Left ventricle myocardium inferior (tissue), 1 donor: ENCODE data around the gene WDR27. TPM values are rescaled to one million over a fixed set of nuclear protein-coding genes. Genes with fewer than 3 reads are reported as not detected.

Experiments used
- DNase-seq: peaks from one replicate; pipeline ENCODE4 v3.0.0-alpha.2; 2020
- H3K27ac ChIP-seq: fragments of 200-600 bp; replicated peaks from 2 replicates; pipeline ENCODE4 v1.8.0; 2021
- H3K27me3 ChIP-seq: fragments of 200-600 bp; 2 replicates; pipeline ENCODE4 v1.8.0; 2021; ENCODE audit warnings: low read depth
- H3K36me3 ChIP-seq: fragments of 200-600 bp; 2 replicates; pipeline ENCODE4 v1.8.0; 2021
- H3K4me1 ChIP-seq: fragments of 200-600 bp; 2 replicates; pipeline ENCODE4 v1.8.0; 2021
- H3K4me3 ChIP-seq: fragments of 200-600 bp; 2 replicates; pipeline ENCODE4 v1.8.0; 2021; ENCODE audit warnings: mild to moderate bottlenecking, moderate library complexity
- H3K9me3 ChIP-seq: fragments of 200-600 bp; replicated peaks from 2 replicates; pipeline ENCODE4 v1.8.0; 2021
- CTCF ChIP-seq: fragments of 200-600 bp; IDR thresholded peaks from 2 replicates; pipeline ENCODE4 v1.8.0; 2021; ENCODE audit warnings: antibody characterized with exemption, mild to moderate bottlenecking, borderline replicate concordance
- intact Hi-C: fragments of 100-400 bp; cut with micrococcal nuclease; formaldehyde crosslinking; loops from one replicate; pipeline ENCODE4 v1.11.0; 2022
- total RNA-seq: library from RNA; stranded (reverse); fragmentation: NEBNext Ultra II Directional; extraction: Animal tissue kit (Norgen Biotek cat#: 25700); gene quantifications from one replicate; pipeline ENCODE4 v1.2.1, GENCODE V29; 2021
- donor health status: DM: no; HTN: yes; CAD: no; lungs with severe emphysema.

WDR27 gene
- total RNA-seq, 1 donor from 2014 or later: 9.1 TPM

- no peak for TF ChIP-seq CTCF
- DNase-seq: no peak
- Histone ChIP-seq H3K4me3 (no peak overlapping the region), H3K27me3 (no peaks in the 10 kb centered on the region), H3K4me1 (peaks cover 10% of the 10 kb centered on the region), H3K9me3 (peaks cover 20% of the 10 kb centered on the region), H3K27ac (no peak overlapping the region), H3K36me3 (no peaks in the 10 kb centered on the region)
- intact Hi-C loops: no loop called here
These were observed 162.5 kb downstream of the WDR27 start for GRCh38 chr6:169539176-169539897.

DNA sequence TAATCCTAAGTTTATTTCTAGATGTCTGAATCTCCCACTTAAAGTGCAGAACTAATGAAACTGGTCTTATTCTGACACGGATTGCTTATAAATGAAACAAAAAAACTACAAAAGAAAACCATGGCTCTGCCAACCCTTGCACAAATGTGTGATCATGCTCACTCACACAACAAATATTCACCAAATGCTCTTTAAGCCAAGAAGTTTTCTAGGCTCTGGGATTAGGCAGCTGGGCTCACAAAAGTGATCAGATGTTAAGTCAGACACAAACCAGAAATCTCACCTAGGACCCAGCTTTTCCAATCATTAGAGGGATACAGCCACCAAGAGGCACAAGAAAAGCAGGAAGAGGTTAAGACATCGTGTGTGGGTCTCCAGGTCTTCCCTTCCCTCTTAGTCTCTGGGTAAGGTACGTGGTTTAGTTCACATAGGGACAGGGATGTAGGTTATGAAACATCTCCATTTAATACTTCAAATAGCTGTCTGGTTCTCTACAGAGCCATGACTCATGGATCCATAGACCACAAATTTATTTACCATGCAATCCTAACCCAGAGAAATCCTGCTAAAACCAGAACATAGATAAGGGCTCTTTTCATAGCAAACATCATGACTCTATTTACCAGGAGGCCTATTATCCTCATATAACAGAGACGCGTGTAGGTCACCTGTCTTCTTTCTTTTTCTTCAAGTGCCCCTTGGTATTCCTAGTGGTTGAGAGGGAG, 165.2 kb downstream of the WDR27 start:
- no peaks in the 10 kb centered on the region for H3K36me3 ChIP-seq
- intact Hi-C loops: no loop called here
- peaks cover 10% of the 10 kb centered on the region for H3K4me1 ChIP-seq
- no peak overlapping the region for H3K27ac ChIP-seq
- H3K4me3 ChIP-seq: no peak overlapping the region
- H3K9me3 ChIP-seq: peaks cover 32% of the 10 kb centered on the region
- DNase-seq: no peak
- H3K27me3 ChIP-seq: no peaks in the 10 kb centered on the region
- no peak for TF ChIP-seq CTCF

DNA sequence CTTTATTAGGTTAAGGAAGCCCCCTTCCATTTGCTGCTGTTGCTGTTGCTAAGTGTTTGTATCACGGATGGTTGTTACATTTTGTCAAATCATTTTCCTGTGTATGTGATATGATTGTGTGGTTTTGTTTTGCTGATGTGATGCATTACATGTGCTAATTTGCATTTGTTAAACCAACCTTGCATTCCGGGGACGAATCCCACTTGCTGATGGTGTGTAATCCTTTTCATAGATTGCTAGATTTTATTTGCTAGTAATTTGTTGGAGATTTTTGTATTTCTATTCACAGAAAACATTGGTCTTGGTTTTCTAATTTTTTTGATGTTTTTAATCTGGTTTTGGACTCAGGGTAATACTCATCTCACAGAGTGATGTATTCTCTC, 167.8 kb downstream of the WDR27 start:
- H3K4me1 ChIP-seq: peaks cover 4% of the 10 kb centered on the region
- H3K27ac ChIP-seq: no peak overlapping the region
- H3K27me3 ChIP-seq: no peaks in the 10 kb centered on the region
- no peak for DNase-seq
- peaks cover 32% of the 10 kb centered on the region for H3K9me3 ChIP-seq
- H3K4me3 ChIP-seq: no peak overlapping the region
- no peaks in the 10 kb centered on the region for H3K36me3 ChIP-seq
- no peak for TF ChIP-seq CTCF
- intact Hi-C loops: no loop called here

DNA sequence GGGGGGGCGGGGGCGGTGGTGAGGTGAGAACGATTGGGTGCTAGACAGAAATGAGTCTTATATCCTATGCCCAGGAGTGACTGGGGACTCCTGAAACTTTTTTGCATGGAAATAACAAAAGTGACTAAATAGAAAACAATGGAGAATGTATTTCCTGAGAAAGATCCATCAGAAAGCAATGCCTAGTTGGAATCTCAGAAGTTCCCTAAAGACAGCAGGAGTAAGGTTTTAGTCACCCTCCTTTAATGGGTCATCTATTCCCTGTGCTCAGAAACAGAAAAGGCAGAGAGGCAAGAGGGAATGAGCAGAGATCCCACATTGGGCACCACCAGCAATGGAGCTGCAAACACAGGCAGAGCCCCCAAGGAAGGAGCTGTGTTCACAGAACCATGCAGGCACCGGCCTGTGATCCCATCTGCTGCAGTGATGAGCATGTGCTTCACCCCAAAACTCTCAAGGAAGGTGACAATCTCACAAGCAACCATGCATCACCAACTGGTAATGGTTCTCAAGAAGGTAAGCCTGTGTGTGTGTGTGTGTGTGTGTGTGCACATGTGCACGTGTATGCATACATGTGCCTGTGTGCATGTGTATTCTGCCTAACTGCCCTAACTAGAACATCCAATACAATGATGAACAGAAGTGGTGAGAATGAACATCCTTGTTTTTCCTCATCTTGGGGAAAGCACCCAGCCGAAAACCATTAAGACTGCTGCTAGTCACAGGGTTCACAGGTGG, 168.4 kb downstream of the WDR27 start:
- TF ChIP-seq CTCF: no peak

DNA sequence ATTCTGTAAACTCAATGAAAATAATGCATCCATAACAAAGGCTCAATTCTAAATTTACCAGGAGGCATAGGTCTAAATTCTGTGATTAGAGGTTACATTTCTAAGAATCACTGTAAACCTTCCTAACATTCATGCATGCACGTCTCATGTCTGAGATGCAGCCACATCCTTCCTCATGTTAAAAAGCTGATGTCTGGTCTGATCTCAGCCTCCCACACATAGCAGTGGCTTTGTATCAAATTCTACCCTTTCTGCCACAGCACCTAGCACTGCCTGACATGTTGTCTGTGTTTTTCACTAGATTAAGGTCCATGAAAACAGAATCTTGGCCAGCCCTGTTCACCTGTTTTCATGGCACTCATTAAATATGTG, 171.1 kb downstream of the WDR27 start:
- TF ChIP-seq CTCF: no peak
- Histone ChIP-seq H3K4me3 (no peak overlapping the region), H3K27me3 (no peaks in the 10 kb centered on the region), H3K4me1 (no peaks in the 10 kb centered on the region), H3K36me3 (no peaks in the 10 kb centered on the region), H3K27ac (no peak overlapping the region), H3K9me3 (peaks cover 22% of the 10 kb centered on the region)
- intact Hi-C loops: no loop called here
- no peak for DNase-seq

More for the DNA sequence above, 168.4 kb downstream of the WDR27 start:
- Histone ChIP-seq H3K27me3 (no peaks in the 10 kb centered on the region), H3K4me1 (no peaks in the 10 kb centered on the region), H3K36me3 (no peaks in the 10 kb centered on the region), H3K27ac (no peak overlapping the region), H3K9me3 (peaks cover 32% of the 10 kb centered on the region), H3K4me3 (no peak overlapping the region)
- no peak for DNase-seq
- intact Hi-C loops: no loop called here
